ENCODE measurements around the gene RC3H1.
"Not testable (repeated sequence)": the region's sequence is repeated elsewhere in the genome, so short reads cannot be mapped to it uniquely, and the experiment has no call there.

Gene RC3H1

DNA sequence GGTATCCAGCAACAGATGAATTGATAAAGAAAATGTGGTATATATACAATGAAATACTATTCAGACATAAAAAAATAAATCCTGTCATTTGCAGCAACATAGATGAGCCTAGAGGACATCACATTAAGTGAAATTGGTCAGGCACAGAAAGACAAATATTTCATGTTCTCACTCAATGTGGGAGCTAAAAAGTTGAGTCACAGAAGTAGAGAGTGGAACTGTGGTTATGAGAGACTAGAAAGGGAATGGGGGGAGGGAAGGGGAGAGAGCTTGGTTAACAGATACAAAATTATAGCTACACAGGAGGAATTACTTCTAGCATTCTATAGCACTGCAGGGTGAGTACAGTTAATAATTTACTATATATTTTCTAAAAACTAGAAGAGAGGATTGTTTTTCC is 68.0 kb downstream of the RC3H1 start:
- no peak for DNase-seq (ENCODE audit: extremely low read depth in 1 of 2, low read depth in 1 of 2)

DNA sequence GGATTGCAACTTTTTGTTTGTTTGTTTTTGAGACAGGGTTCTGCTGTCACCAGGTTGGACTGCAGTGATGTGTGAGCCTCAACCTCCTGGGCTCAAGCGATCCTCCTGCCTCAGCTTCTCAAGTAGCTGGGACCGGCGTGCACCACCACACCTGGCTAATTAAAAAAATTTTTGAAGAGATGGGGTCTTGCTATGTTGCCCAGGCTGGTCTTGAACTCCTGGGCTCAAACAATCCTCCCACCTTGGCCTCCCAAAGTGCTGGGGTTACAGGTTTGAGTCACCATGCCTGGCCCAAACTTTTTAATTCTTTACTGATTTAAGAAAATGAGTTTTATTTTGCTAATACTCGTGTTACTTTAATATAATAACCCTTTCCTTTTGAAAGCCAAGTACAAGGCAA is 73.6 kb downstream of the RC3H1 start:
- no peak for DNase-seq (ENCODE audit: extremely low read depth in 1 of 2, low read depth in 1 of 2)

DNA sequence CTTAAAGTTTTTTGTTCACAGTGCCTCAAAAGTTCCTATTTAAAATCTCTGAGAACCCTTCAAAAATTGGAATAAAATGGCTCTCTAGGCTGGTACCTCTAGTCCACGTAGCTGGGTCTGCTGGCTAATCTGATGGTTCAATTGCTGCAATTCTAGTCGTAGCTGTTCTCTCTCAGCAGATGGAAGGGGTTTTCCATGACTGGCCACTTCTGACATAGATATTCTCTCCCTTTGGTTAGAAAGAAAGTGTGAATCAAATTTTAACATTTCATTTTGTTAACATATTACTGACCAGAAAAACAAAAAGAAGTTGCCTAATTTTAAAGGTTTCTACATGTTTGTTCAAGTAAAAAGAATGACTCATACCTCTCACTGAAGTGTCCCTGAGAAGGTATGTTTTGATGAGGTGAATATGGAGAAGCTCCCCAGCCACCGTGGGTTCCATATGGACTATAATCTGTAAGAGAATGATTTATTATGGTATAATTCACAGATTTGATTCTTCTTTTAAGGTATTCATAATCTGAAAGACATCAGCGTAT is 75.7 kb downstream of the RC3H1 start:
- no peak for DNase-seq (ENCODE audit: extremely low read depth in 1 of 2, low read depth in 1 of 2)

DNA sequence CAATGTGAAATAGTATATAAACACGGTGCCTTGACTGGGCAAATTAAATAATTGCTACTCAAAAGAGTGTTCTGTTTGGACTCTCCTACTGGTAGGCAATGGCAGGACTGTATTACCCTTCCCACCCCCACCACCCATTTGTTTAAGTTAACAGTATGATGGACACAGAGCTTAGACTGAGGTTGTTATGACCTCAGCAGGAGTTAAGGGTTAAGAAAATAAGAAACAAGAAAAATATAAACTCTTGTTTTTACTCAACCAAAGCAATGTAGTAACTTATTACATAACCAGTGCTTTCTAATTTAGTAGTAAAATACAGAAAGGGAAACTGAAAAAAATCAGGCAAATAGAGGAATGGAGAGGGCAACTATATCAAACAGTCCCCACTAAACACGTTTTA is 85.1 kb downstream of the RC3H1 start:
- no peak for DNase-seq (ENCODE audit: extremely low read depth in 1 of 2, low read depth in 1 of 2)

DNA sequence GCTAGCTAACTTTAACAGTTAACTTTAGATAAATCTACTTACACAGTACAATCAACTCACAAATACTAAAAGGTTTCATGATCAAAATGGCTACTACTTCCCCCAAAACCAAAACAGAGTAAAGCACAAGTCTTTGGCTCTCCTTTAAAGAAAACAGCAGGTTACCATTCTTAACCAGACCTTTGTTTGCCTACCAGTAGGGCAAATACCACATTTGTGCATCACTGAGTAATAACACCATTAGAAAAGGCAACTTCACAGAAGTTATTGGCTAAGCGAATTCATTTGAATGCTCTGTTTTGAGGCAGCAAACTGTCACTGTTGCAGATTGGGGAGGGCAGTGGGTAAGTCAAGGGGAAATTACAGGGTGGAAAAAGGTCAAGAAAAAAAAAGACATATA is 87.7 kb downstream of the RC3H1 start:
- no peak for DNase-seq (ENCODE audit: extremely low read depth in 1 of 2, low read depth in 1 of 2)

DNA sequence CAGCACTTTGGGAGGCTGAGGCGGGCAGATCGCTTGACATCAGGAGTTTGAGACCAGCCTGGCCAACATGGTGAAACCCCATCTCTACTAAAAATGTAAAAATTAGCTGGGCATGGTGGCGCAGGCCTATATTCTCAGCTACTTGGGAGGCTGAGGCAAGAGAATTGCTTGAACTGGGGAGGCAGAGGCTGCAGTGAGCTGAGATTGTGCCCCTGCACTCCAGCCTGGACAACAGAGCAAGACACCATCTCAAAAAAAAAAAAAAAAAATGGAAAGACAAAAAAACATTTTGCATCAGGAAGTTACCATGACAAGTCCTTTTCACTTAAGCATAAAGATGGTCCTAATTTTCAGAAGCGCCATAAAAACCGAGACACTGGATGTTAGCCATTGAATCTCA is 91.6 kb downstream of the RC3H1 start:
- not testable (repeated sequence) for DNase-seq (ENCODE audit: extremely low read depth in 1 of 2, low read depth in 1 of 2)

DNA sequence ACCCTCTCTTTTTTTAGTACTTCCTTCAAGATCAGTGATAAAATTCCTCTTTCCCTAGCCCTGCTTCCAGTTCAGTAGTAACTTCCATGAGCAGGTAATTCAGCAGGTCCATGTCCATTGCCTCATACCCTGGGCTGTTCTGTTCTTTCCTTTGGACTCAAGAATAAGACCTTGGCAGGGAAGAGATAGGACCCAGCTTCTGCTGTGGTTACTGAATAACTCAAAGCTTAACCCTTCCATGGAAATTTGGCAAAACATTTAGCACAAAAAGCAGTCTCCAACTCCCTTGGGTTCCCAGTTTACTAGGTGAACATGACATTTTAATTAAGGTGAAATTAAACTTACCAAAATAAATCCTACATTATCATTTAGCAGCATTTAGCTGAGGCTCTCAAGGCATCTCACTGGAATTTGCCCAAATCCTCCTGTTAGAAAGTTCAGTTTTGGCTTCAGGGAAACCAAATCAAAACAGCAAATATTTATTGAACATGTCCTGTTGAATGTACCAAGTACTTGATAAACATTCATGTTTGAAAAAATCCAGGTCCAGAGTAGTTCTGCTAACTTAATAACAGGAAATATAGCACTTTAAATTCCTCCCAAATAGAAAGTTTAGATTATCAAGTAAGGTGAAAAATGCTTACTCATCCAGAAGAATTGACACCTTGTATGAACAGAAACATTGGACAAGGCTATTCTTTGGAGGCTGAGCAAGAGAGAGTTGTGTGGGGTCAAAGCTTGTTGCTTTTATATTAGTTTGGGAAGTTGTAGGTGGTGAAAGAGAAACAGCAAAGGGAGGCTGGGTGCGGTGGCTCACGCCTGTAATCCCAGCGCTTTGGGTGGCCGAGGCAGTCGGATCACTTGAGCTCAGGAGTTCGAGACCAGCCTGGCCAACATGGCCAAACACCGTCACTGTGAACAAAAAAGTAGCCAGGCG is 96.6 kb downstream of the RC3H1 start:
- no peak for DNase-seq (ENCODE audit: extremely low read depth in 1 of 2, low read depth in 1 of 2)

DNA sequence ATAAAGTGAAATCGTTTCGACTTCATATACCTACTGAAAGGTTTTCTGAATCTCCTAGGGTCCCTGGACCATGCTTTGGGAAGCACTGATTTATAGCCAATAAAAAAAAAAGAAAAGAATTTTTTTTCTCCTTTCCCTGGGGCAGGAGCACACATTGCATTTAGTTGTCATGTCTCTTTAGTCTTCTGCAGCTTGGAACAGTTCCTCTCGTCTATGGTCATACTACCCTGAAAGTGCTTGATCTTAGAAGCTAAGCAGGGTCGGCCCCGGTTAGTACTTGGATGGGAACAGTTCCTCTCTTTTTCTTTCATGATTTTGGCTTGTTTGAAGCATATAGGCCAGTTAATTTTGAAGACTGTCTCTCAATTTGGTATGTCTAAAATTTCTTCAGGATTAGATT is 101.3 kb downstream of the RC3H1 start:
- DNase-seq (ENCODE audit: extremely low read depth in 1 of 2, low read depth in 1 of 2) = no peak

DNA sequence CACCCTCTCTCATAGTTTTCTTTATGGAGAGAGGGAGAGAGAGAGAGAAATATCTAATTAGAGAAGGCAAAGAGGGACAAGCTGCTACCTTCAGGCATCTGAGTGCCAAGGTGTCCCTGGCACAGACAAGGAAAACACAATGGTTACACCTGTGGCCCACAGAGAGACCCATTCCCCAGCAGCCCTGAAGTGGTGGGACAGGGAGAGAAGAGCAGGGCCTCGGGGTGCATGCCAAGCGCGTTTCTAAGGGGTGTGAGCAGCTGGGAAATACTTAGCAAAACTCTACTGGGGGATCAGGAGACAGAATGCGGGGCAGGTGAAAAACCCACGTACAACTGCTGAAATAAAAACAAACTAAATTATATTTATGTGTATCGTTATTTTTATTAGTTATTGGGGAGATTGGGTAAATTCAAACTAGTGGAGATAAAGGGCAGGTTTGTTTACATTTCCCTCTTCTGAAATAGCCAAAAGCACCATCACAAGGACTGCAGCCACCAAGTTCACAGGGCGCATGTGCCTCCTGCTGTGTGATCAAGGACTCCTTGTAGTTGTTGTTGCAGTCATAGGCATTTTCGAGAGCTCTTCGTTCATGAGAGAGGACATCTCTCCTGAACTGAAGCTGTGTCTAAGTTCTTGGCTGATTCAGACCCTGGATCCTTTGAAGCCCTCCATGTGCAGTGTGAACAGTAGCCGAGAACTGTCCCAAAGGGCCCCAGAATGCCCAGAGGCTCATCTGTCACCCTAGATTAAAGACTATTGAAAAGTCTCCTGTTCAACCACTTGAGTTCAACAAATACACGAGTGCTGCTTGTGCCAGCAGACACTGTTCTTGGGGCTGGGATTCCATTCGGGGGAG is 104.3 kb downstream of the RC3H1 start:
- DNase-seq (ENCODE audit: extremely low read depth in 1 of 2, low read depth in 1 of 2) = no peak

DNA sequence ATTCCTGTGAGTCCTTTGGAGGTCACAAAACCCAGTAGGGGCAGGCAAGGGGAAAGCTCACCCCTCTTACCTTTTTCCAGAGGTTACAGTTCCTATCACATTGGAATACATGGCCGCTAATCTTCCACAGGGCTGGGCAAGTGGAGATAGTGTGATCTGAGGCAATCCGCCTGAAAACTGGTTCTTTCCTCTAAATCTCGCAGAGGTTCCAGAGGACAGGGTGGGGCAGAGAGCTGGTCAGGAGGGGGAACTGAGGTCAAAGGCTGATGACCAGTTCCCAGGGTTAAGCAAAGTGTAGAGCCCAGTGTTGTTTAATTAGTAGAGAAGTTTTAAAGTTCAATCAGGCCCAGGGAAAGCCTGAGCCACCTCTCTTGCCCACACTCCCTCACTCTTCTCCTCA is 105.0 kb downstream of the RC3H1 start, which contains the start of gene SERPINC1:
SERPINC1 (minus strand) TSS at position 179 of the 400 bp plus-strand sequence; CDS start at position 111, 68 bp downstream.
- DNase-seq (ENCODE audit: extremely low read depth in 1 of 2, low read depth in 1 of 2) = no peak

DNA sequence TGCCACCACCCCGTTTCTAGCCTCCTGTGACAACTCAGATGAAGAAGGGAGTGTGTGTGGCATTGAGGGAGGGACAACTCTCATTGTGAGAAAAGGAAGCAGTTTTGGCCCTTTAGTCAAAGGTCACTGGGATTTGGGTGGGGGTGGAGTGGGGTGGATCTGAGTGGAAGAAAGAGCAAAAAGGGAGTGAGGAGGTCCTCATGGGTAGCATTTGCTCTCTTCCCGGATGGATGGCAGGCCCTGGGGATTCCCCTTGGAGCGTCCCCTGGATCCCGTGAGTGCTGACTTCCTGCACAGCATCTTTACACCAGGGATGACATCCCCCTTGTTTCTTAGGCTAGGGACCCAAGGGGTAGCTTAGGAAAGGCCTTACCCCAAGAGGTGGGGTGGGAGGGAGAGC is 105.5 kb downstream of the RC3H1 start:
- DNase-seq (ENCODE audit: extremely low read depth in 1 of 2, low read depth in 1 of 2) = no peak

DNA sequence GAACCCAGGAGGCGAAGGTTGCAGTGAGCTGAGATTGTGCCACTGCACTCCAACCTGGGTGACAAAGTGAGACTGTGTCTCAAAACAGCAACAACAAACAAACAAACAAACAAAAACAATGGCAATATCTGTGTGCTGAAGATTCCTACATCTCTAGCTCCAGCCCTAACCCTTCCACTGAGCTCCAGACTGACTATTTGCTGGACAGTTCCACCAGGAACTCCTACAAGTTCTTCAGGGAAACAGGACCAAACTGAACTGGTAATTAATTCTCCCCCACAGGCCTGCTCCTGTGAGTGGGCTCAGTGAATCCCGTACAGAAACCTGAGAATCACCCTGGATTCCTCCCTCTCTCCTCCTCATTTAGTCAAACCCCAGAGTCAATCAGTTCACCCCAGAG is 106.6 kb downstream of the RC3H1 start:
- DNase-seq (ENCODE audit: extremely low read depth in 1 of 2, low read depth in 1 of 2) = no peak

DNA sequence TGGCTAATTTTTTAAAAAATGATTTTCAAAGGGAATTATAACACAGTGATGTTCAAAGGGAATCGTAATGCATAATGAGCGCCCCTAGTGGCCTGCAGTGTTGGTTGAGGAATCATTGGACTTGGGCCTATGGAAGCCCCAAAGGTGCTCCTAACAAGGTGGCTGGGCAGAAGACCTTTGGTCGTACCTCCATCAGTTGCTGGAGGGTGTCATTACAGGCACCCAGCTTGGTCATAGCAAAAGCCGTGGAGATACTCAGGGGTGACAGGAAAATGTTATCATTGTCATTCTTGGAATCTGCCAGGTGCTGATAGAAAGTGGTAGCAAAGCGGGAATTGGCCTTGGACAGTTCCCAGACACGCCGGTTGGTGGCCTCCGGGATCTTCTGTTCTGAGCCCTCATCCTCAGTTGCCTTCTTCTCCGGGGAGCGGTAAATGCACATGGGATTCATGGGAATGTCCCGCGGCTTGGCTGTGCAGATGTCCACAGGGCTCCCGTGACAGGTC is 107.7 kb downstream of the RC3H1 start:
- peak in 1 of 2 donors; percentile 11 for DNase-seq (ENCODE audit: extremely low read depth in 1 of 2, low read depth in 1 of 2)

DNA sequence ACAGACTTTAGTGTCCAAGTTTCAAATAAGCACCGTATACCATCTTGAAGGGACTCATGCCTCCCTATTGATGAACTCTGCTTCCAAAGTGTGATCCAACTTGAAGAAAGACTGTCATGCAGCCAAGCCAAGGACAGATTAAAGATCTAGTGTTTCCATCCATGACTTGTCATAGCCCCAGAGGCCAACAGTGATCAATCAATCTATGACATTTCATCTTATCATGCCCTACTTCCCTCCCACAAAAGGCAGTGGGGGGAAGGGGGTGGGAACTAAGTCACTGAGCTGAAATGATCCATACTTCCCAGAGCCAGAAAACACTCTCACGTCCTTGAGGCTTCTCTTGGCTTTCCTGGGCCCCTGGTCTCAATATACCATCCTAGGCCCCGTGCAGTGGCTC is 109.0 kb downstream of the RC3H1 start:
- DNase-seq (ENCODE audit: extremely low read depth in 1 of 2, low read depth in 1 of 2) = no peak

DNA sequence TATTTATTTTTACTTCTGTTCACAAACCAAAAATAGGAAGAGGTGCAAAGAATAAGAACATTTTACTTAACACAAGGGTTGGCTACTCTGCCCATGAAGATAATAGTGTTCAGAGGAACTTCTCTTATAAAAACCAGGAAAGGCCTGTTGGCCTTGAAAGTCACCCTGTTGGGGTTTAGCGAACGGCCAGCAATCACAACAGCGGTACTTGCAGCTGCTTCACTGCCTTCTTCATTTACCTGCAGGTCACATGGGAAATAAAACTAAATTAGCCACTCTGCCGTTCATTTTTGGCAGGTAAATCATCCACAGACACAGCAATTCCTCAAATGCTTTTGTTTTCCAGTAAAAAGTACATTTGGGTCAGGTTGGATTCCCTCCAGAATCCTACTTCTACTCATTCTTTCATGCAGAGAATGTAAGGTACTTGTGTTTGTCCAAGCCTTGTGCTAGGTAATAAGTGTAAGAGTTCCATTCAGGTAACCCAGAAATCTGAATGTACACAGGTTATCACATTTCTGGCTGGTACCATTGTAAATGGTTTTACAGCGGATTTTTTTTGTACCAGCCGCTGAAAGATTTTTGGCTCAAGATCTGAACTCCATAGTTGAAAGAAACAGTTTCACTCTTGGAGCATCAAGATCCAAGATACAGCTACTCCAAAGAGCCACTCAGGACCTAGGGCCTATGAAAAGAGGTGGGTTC is 118.2 kb downstream of the RC3H1 start:
- no peak for DNase-seq (ENCODE audit: extremely low read depth in 1 of 2, low read depth in 1 of 2)

DNA sequence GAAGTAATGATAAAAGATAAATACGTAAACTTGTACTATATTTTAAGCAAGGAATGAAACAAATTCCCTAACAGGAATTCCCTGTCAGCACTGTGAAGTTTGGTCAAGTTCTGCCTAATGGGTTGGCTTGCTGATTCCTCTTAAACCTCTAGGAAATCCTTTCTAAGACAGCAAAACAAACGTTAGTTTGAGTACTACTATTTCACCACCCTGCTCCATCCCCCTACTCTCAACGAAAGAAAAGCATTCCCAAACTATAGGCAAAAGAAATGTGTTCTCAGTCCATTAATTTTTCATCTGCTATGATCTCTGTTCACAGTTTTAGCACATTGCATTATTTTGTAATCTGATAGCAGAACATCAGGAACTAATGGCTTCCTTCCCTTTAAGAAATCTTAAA is 121.2 kb downstream of the RC3H1 start:
- no peak for DNase-seq (ENCODE audit: extremely low read depth in 1 of 2, low read depth in 1 of 2)

DNA sequence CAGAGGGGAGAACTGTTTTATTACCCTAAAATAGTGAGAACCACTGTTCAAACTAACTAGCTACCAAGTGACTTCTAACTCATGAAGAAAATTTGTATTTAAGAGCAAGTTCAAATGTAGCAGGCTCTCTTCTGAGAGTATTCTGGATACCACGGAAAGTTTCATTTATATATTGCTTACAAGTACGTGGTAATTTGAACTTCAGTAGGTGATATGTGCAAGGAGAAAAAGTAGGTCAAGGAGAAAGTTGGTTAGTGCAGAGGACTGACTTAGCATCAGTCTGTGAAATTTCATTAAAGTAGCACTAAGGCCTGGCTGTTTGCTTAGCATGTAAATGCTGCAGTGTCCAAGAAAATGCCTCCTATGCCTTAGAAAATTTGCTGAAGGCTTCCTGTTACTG is 121.7 kb downstream of the RC3H1 start:
- no peak for DNase-seq (ENCODE audit: extremely low read depth in 1 of 2, low read depth in 1 of 2)

DNA sequence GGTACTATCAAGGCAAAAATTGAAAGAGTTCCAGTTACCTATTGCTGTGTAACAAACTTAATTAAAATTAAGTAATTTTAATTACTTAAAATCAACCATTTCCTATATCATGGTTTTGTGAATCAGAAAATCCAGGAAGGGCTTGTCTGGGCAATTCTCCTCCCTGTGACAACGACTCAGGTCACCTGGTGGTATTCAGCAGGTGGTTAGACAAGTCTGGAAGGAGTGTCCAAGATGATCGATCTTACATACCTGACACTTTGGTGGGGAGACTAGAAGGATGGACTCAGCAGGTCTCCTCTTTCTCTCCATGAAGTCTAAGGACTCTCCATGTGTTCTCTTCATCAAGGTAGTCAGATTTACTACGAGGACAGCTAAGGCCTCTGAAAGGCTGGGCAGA is 128.0 kb downstream of the RC3H1 start:
- no peak for DNase-seq (ENCODE audit: extremely low read depth in 1 of 2, low read depth in 1 of 2)

DNA sequence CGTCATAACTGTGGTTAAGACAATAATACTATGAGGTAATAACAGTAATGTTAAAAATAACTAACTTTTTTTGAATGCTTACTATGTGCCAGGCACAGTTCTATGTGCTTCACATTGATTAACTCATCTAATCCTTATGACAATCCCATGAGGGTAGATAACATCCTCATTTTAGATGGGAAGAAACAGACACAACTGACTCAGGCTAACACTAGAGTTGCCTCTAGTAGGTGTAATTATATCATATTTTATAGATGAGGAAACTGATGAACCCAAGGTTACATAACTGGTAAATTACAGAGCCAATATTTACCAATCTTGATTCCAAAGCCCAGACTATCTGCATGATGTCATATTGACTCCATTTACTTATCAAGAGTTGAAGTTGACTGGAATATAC is 128.5 kb downstream of the RC3H1 start:
- no peak for DNase-seq (ENCODE audit: extremely low read depth in 1 of 2, low read depth in 1 of 2)

DNA sequence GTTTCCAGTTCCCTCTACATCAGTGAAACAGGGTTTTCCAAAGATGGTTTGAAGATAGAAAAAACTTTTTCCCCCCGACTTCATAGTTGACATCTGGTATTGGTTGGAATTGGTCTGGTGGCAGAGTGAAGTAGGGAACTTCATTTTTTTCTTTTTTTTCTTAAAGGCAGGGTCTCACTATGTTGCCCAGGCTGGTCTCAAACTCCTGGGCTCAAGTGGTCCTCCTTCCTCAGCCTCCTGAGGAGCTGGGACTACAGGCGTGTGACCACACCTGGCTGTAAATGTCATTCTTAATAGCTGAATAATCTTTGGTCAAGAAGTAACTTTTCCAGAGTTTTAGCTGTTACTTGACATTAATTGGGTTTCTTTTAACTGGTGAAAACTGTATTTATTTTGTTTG is 132.3 kb downstream of the RC3H1 start:
- DNase-seq (ENCODE audit: extremely low read depth in 1 of 2, low read depth in 1 of 2) = no peak

DNA sequence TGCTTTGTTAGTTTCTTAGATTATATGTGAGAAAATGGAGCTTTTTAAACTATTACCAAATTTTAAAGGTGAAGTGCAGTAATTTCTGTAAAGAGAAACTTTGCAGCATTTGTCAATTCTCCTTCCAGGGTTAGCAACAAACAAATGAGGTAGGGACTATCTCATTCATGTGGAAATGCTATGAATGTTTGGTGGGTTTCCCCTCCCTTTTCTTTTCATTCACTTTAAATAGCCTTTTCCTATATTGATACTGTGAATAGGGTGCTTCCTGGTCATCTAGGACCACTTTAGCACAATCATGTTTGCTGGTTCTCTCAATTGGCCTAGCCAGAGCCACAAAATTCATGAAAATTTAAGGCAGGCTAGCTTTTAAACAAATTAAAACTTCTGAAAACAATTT is 133.4 kb downstream of the RC3H1 start:
- DNase-seq (ENCODE audit: extremely low read depth in 1 of 2, low read depth in 1 of 2) = no peak
